ENCODE measurements around the gene CEP164.

GRCh38 chr11:117369534-117369933, 41.9 kb downstream of the CEP164 start:
- TF ChIP-seq PHF8 (conservative IDR thresholded peaks at IDR 0.05; ENCODE audit: low read depth, low read length) = no peak
- no peak for TF ChIP-seq POLR2A (IDR thresholded peaks at IDR 0.05; ENCODE audit: control extremely low read depth in 1 of 2, low read depth in 2 of 2, low read length in 2 of 2)
- TF ChIP-seq NANOG (IDR thresholded peaks at IDR 0.05; ENCODE audit: insufficient read depth, low read depth, low read length, poor library complexity, severe bottlenecking) = no peak
- no peak for TF ChIP-seq TCF12 (IDR thresholded peaks at IDR 0.05; ENCODE audit: low read depth, low read length)
- no peak for TF ChIP-seq NRF1 (IDR thresholded peaks at IDR 0.05; ENCODE audit: low read depth, low read length)
- TF ChIP-seq CHD1 (IDR thresholded peaks at IDR 0.05; ENCODE audit: low read depth, low read length) = no peak
- no peak for TF ChIP-seq CBX5 (IDR thresholded peaks at IDR 0.05; ENCODE audit: low read depth, low read length)
- no peak for TF ChIP-seq CEBPB (IDR thresholded peaks at IDR 0.05; ENCODE audit: low read depth, low read length)
- no peak for TF ChIP-seq CTCF (IDR thresholded peaks at IDR 0.05; ENCODE audit: control extremely low read depth in 1 of 3, insufficient read depth in 1 of 3, low read depth in 1 of 3, low read length in 3 of 3)
- no peak for TF ChIP-seq EGR1 (IDR thresholded peaks at IDR 0.05; ENCODE audit: borderline replicate concordance, low read depth, low read length)
- no peak for TF ChIP-seq JUND (IDR thresholded peaks at IDR 0.05; ENCODE audit: low read length)
- no peak for TF ChIP-seq USF2 (IDR thresholded peaks at IDR 0.05; ENCODE audit: low read length)
- TF ChIP-seq KDM5A (IDR thresholded peaks at IDR 0.05; ENCODE audit: low read length) = no peak
